Transverse colon (tissue), 4 donors: ENCODE measurements around the gene SEBOX.

Experiments used
- CTCF ChIP-seq, 5 experiments: fragments of 200-600 bp in 3 of 5; fragments of 450-650 bp in 2 of 5; sonication (generic) in 3 of 5; IDR thresholded peaks; 1 replicate in 2 of 5; 2 replicates in 3 of 5; pipeline ENCODE4 v1.5.1; 2016 to 2017; ENCODE audit warnings: antibody characterized with exemption in 5 of 5, inconsistent platforms in 3 of 5, mild to moderate bottlenecking in 2 of 5, moderate library complexity in 1 of 5
- EP300 ChIP-seq: sonication (generic); formaldehyde crosslinking; IDR thresholded peaks from one replicate; pipeline ENCODE4 v1.6.1; 2017; ENCODE audit warnings: antibody characterized with exemption, low read depth
- POLR2A ChIP-seq: fragments of 450-650 bp; IDR thresholded peaks from one replicate; pipeline ENCODE4 v1.6.1; 2016; ENCODE audit warnings: antibody characterized with exemption, mild to moderate bottlenecking, moderate library complexity
- POLR2AphosphoS5 ChIP-seq, 3 donors: sonication (generic); formaldehyde crosslinking; IDR thresholded peaks; one replicate each; pipeline ENCODE4 v1.6.1; 2016; ENCODE audit warnings: antibody characterized with exemption in 3 of 3

- TF ChIP-seq CTCF (IDR thresholded peaks at IDR 0.05): no peak
- no peak for TF ChIP-seq POLR2A
- TF ChIP-seq POLR2AphosphoS5 (IDR thresholded peaks at IDR 0.05): no peak
- no peak for TF ChIP-seq EP300
These were observed 31.7 kb upstream of the SEBOX start for GRCh38 chr17:28396635-28397239.
